ENCODE data around the gene CBFA2T2.

- TF ChIP-seq POLR2A (IDR thresholded peaks at IDR 0.05) (no peak), CTCF (IDR thresholded peaks at IDR 0.05) (no peak)
Measured at GRCh38 chr20:33679758-33680485, 190.0 kb downstream of the CBFA2T2 start.
